Stimulated activated naive CD8-positive, alpha-beta T cell treated with anti-CD3 and anti-CD28 coated beads, Interleukin-15, Interleukin-2, amounts not matched to agents 100 ng/mL and 50 ng/mL, for 24 hours (primary cell): ENCODE measurements around the gene NAXE.
A peak's percentile ranks its signal among the peaks of the same experiment; 100 is the strongest.

Experiments used
- H3K27ac Mint-ChIP-seq: one replicate; pipeline ENCODE4 v1.8.0; 2021; ENCODE audit warnings: mild to moderate bottlenecking, mixed read lengths
- H3K27me3 Mint-ChIP-seq: one replicate; pipeline ENCODE4 v1.8.0; 2021; ENCODE audit warnings: mixed read lengths
- H3K36me3 Mint-ChIP-seq: one replicate; pipeline ENCODE4 v1.8.0; 2021; ENCODE audit warnings: low read depth, mixed read lengths
- H3K4me1 Mint-ChIP-seq: one replicate; pipeline ENCODE4 v1.8.0; 2021; ENCODE audit warnings: low read depth, mixed read lengths
- H3K4me3 Mint-ChIP-seq: one replicate; pipeline ENCODE4 v1.8.0; 2021; ENCODE audit warnings: mild to moderate bottlenecking, mixed read lengths
- H3K9me3 Mint-ChIP-seq: one replicate; pipeline ENCODE4 v1.8.0; 2021; ENCODE audit warnings: mixed read lengths

The NAXE gene

GRCh38 chr1:156555715-156556114 is 35.9 kb upstream of the NAXE start:
- H3K4me3 Mint-ChIP-seq = no peak overlapping the region
- no peaks in the 10 kb centered on the region for H3K9me3 Mint-ChIP-seq
- H3K36me3 Mint-ChIP-seq = no peaks in the 10 kb centered on the region
- no peaks in the 10 kb centered on the region for H3K27me3 Mint-ChIP-seq
- peaks cover 14% of the 10 kb centered on the region for H3K4me1 Mint-ChIP-seq
- H3K27ac Mint-ChIP-seq = no peak overlapping the region

- H3K9me3 Mint-ChIP-seq = no peaks in the 10 kb centered on the region
- H3K27ac Mint-ChIP-seq = no peak overlapping the region
- H3K4me1 Mint-ChIP-seq = peaks cover 12% of the 10 kb centered on the region
- no peaks in the 10 kb centered on the region for H3K36me3 Mint-ChIP-seq
- H3K27me3 Mint-ChIP-seq = no peaks in the 10 kb centered on the region
- H3K4me3 Mint-ChIP-seq = no peak overlapping the region
Observed at GRCh38 chr1:156556354-156556753, 35.2 kb upstream of the NAXE start.

- Mint-ChIP-seq H3K36me3 (no peaks in the 10 kb centered on the region), H3K4me3 (no peak overlapping the region), H3K27me3 (no peaks in the 10 kb centered on the region), H3K4me1 (no peaks in the 10 kb centered on the region), H3K27ac (no peak overlapping the region), H3K9me3 (no peaks in the 10 kb centered on the region)
Observed at GRCh38 chr1:156559086-156559796, 32.3 kb upstream of the NAXE start.

GRCh38 chr1:156559797-156560385 is 31.7 kb upstream of the NAXE start:
- H3K4me1 Mint-ChIP-seq = no peaks in the 10 kb centered on the region
- no peak overlapping the region for H3K27ac Mint-ChIP-seq
- H3K27me3 Mint-ChIP-seq = no peaks in the 10 kb centered on the region
- no peak overlapping the region for H3K4me3 Mint-ChIP-seq
- H3K36me3 Mint-ChIP-seq = no peaks in the 10 kb centered on the region
- H3K9me3 Mint-ChIP-seq = no peaks in the 10 kb centered on the region

- Mint-ChIP-seq H3K27me3 (no peaks in the 10 kb centered on the region), H3K9me3 (no peaks in the 10 kb centered on the region), H3K27ac (no peak overlapping the region)
Observed at GRCh38 chr1:156560585-156561163, 30.9 kb upstream of the NAXE start.

GRCh38 chr1:156565519-156565918 is 26.1 kb upstream of the NAXE start:
- H3K36me3 Mint-ChIP-seq = no peaks in the 10 kb centered on the region
- no peak overlapping the region for H3K4me3 Mint-ChIP-seq
- no peaks in the 10 kb centered on the region for H3K27me3 Mint-ChIP-seq
- H3K9me3 Mint-ChIP-seq = no peaks in the 10 kb centered on the region
- no peaks in the 10 kb centered on the region for H3K4me1 Mint-ChIP-seq
- no peak overlapping the region for H3K27ac Mint-ChIP-seq

More at GRCh38 chr1:156560585-156561163, 30.9 kb upstream of the NAXE start:
- Mint-ChIP-seq H3K4me1 (no peaks in the 10 kb centered on the region), H3K36me3 (no peaks in the 10 kb centered on the region), H3K4me3 (no peak overlapping the region)

- H3K9me3 Mint-ChIP-seq = no peaks in the 10 kb centered on the region
- no peak overlapping the region for H3K4me3 Mint-ChIP-seq
- no peak overlapping the region for H3K27ac Mint-ChIP-seq
- peaks cover 9% of the 10 kb centered on the region for H3K4me1 Mint-ChIP-seq
- H3K36me3 Mint-ChIP-seq = no peaks in the 10 kb centered on the region
- H3K27me3 Mint-ChIP-seq = peaks cover 6% of the 10 kb centered on the region
Observed at GRCh38 chr1:156566436-156566835, 25.1 kb upstream of the NAXE start.

- Mint-ChIP-seq H3K4me3 (peak overlapping the region; percentile 100), H3K27ac (no peak overlapping the region)
Observed at GRCh38 chr1:156571261-156571852, 20.2 kb upstream of the NAXE start.

GRCh38 chr1:156571919-156572662 is 19.5 kb upstream of the NAXE start, which contains the start of gene IQGAP3:
Gene IQGAP3 (minus strand): TSS chr1:156572565. CDS start chr1:156572529, 36 bp downstream.
- Mint-ChIP-seq H3K4me1 (peaks cover 24% of the 10 kb centered on the region), H3K9me3 (no peaks in the 10 kb centered on the region), H3K36me3 (peaks cover 4% of the 10 kb centered on the region), H3K4me3 (peak within 1 kb of the TSS; percentile 100), H3K27ac (peak within 1 kb of the TSS; percentile 89), H3K27me3 (peaks cover 25% of the 10 kb centered on the region)

More at GRCh38 chr1:156571261-156571852, 20.2 kb upstream of the NAXE start:
- Mint-ChIP-seq H3K36me3 (peaks cover 4% of the 10 kb centered on the region), H3K27me3 (peaks cover 25% of the 10 kb centered on the region), H3K4me1 (peaks cover 24% of the 10 kb centered on the region), H3K9me3 (no peaks in the 10 kb centered on the region)

- Mint-ChIP-seq H3K9me3 (no peaks in the 10 kb centered on the region), H3K4me1 (peaks cover 24% of the 10 kb centered on the region), H3K4me3 (peak overlapping the region; percentile 100), H3K36me3 (peaks cover 4% of the 10 kb centered on the region), H3K27ac (peak overlapping the region; percentile 89), H3K27me3 (peaks cover 25% of the 10 kb centered on the region)
Observed at GRCh38 chr1:156572663-156573018, 18.9 kb upstream of the NAXE start.

- Mint-ChIP-seq H3K27me3 (peaks cover 25% of the 10 kb centered on the region), H3K36me3 (peaks cover 4% of the 10 kb centered on the region), H3K4me3 (no peak overlapping the region), H3K9me3 (no peaks in the 10 kb centered on the region), H3K4me1 (peaks cover 24% of the 10 kb centered on the region), H3K27ac (no peak overlapping the region)
Observed at GRCh38 chr1:156574039-156574633, 17.4 kb upstream of the NAXE start.

- H3K27me3 Mint-ChIP-seq = peaks cover 8% of the 10 kb centered on the region
- H3K9me3 Mint-ChIP-seq = no peaks in the 10 kb centered on the region
- H3K27ac Mint-ChIP-seq = no peak overlapping the region
- peaks cover under 1% of the 10 kb centered on the region for H3K36me3 Mint-ChIP-seq
- H3K4me3 Mint-ChIP-seq = no peak overlapping the region
- peaks cover 23% of the 10 kb centered on the region for H3K4me1 Mint-ChIP-seq
Observed at GRCh38 chr1:156577550-156577949, 14.0 kb upstream of the NAXE start.

- Mint-ChIP-seq H3K27me3 (peaks cover 3% of the 10 kb centered on the region), H3K4me1 (peaks cover 24% of the 10 kb centered on the region), H3K36me3 (no peaks in the 10 kb centered on the region), H3K4me3 (no peak overlapping the region), H3K27ac (no peak overlapping the region), H3K9me3 (no peaks in the 10 kb centered on the region)
Observed at GRCh38 chr1:156578055-156578454, 13.5 kb upstream of the NAXE start.

- Mint-ChIP-seq H3K27me3 (no peaks in the 10 kb centered on the region), H3K27ac (no peak within 1 kb of the TSS), H3K9me3 (no peaks in the 10 kb centered on the region), H3K36me3 (no peaks in the 10 kb centered on the region), H3K4me1 (peaks cover 38% of the 10 kb centered on the region), H3K4me3 (no peak within 1 kb of the TSS)
Observed at GRCh38 chr1:156579472-156579871, 12.1 kb upstream of the NAXE start, which contains the start of gene TTC24. Gene TTC24 (plus strand): TSS chr1:156579723. CDS start chr1:156581365, 1,642 bp downstream.
